ENCODE data around the gene HIC1.

Gene HIC1

GRCh38 chr17:2068031-2068518 lies 13.2 kb downstream of the HIC1 start:
- no CpG with 5 or more reads among the region's 6 CpGs for WGBS (ENCODE audit: insufficient coverage, insufficient read length)
- no peak overlapping the region for H3K4me3 ChIP-seq (ENCODE audit: low read length)
- no peaks in the 10 kb centered on the region for H3K9me3 ChIP-seq (ENCODE audit: control insufficient read depth, insufficient read depth, low read length)
- no peak for DNase-seq (ENCODE audit: low read depth, low spot score)
- no peaks in the 10 kb centered on the region for H3K27me3 ChIP-seq (ENCODE audit: control insufficient read depth, insufficient read depth, low read length)
- H3K4me1 ChIP-seq (ENCODE audit: control insufficient read depth, insufficient read depth, low read length): peaks cover 1% of the 10 kb centered on the region
- H3K36me3 ChIP-seq (ENCODE audit: control insufficient read depth, insufficient read depth, low read length): peaks cover 4% of the 10 kb centered on the region; the same call in 1 of the 2 replicates
- no peak overlapping the region for H3K27ac ChIP-seq (ENCODE audit: low read length)

DNA sequence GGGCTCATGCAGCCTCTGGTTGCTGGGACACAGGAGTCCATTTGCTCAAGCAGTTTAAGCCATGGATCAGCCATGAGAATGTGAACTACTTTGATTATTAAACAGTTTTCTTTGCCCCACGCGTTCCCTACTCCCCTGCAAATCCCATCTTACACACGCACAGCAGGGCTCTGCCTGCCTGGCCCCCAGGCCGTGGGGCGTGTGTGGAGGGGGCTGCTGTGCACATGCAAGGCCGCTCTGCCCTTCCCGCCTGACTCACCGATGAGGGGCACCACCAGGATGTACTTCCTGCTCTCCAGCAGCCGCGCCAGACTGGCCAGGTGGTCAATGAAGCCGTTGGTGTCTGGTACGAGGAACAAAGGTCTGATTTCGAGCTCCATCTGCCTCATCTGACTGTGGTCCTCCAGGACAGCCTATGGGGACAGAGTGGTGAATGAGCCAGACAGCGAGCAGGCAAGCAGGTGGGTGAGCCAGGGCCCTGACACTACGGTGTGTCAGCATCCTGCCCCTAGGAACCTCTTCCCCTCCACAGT lies 13.7 kb downstream of the HIC1 start:
- peaks cover 1% of the 10 kb centered on the region for H3K4me1 ChIP-seq (ENCODE audit: control insufficient read depth, insufficient read depth, low read length)
- H3K36me3 ChIP-seq (ENCODE audit: control insufficient read depth, insufficient read depth, low read length): peaks cover 4% of the 10 kb centered on the region; the same call in 1 of the 2 replicates
- H3K9me3 ChIP-seq (ENCODE audit: control insufficient read depth, insufficient read depth, low read length): no peaks in the 10 kb centered on the region
- DNase-seq (ENCODE audit: low read depth, low spot score): no peak
- H3K27me3 ChIP-seq (ENCODE audit: control insufficient read depth, insufficient read depth, low read length): no peaks in the 10 kb centered on the region
- no peak overlapping the region for H3K4me3 ChIP-seq (ENCODE audit: low read length)
- no CpG with 5 or more reads among the region's 15 CpGs for WGBS (ENCODE audit: insufficient coverage, insufficient read length)
- H3K27ac ChIP-seq (ENCODE audit: low read length): no peak overlapping the region

GRCh38 chr17:2070241-2071023 lies 15.5 kb downstream of the HIC1 start:
- Histone ChIP-seq H3K9me3 (ENCODE audit: control insufficient read depth, insufficient read depth, low read length) (no peaks in the 10 kb centered on the region), H3K27me3 (ENCODE audit: control insufficient read depth, insufficient read depth, low read length) (no peaks in the 10 kb centered on the region), H3K4me1 (ENCODE audit: control insufficient read depth, insufficient read depth, low read length) (peaks cover 1% of the 10 kb centered on the region), H3K4me3 (ENCODE audit: low read length) (no peak overlapping the region), H3K27ac (ENCODE audit: low read length) (no peak overlapping the region), H3K36me3 (ENCODE audit: control insufficient read depth, insufficient read depth, low read length) (peaks cover 4% of the 10 kb centered on the region; the same call in 1 of the 2 replicates)
- no peak for DNase-seq (ENCODE audit: low read depth, low spot score)
- WGBS (ENCODE audit: insufficient coverage, insufficient read length): no CpG with 5 or more reads among the region's 13 CpGs

DNA sequence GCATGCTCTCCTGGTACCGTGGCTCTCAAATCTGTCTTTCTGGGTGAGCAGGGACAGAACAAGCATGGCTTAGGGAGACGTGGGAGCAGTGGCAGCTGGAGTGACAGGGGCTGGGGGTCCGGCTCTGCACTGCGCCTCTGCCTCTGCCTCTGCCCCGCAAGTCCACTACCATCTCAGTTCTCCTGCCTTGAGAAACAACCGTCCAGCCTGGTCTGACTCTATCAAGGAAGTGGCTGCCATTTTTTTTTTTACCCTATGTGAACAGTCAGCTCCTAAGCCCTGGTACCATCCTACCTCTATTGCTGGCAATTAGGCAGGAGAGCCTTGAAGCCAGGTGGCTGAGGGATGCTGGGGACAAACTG lies 16.1 kb downstream of the HIC1 start:
- no peak overlapping the region for H3K27ac ChIP-seq (ENCODE audit: low read length)
- H3K4me3 ChIP-seq (ENCODE audit: low read length): no peak overlapping the region
- H3K4me1 ChIP-seq (ENCODE audit: control insufficient read depth, insufficient read depth, low read length): peaks cover 3% of the 10 kb centered on the region
- WGBS (ENCODE audit: insufficient coverage, insufficient read length): no CpG with 5 or more reads among the region's 6 CpGs
- no peaks in the 10 kb centered on the region for H3K9me3 ChIP-seq (ENCODE audit: control insufficient read depth, insufficient read depth, low read length)
- H3K36me3 ChIP-seq (ENCODE audit: control insufficient read depth, insufficient read depth, low read length): peaks cover 4% of the 10 kb centered on the region; the same call in 1 of the 2 replicates
- DNase-seq (ENCODE audit: low read depth, low spot score): no peak
- no peaks in the 10 kb centered on the region for H3K27me3 ChIP-seq (ENCODE audit: control insufficient read depth, insufficient read depth, low read length)

DNA sequence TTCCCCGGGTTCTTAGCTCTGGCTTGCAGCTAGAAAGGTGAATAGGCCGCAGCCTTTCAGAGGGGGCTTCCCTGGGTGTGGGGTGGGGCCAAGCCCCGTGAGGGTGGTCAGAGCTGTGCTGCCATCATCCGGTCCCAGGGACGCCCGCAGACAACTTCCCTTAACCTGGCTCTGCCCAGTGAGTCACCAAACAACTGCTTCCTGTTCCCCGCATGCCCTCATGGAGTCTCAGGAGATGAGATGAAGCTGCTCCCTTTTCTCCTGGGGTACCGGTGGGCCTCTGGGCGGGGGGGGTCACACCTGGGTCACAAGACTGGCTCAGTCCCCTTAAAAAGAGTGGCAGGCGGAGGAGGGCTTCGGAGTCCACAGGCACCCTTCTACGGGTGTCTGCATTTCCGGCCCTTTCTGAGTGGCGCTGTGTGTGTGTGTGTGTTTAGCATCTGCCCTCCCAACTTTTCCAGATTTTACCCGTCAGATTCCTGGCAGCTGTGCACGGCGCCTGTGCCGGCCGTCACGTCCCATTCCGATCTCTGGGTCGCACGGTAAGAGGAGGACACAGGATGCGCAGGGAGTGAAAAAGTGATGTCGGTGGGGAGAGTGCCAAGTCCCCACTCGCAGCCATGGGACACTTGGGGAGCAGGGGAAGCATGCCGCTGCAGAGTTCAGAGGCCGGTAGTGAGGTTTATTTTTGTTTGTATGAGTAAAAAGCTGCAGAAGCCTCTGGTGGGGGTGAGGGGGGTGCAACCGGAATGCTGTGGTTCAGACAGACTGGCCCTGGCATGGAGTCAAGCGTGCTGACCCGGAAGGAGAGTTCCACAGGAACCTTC lies 16.8 kb downstream of the HIC1 start:
- no peak for DNase-seq (ENCODE audit: low read depth, low spot score)
- H3K27ac ChIP-seq (ENCODE audit: low read length): no peak overlapping the region
- H3K9me3 ChIP-seq (ENCODE audit: control insufficient read depth, insufficient read depth, low read length): no peaks in the 10 kb centered on the region
- peaks cover 3% of the 10 kb centered on the region for H3K4me1 ChIP-seq (ENCODE audit: control insufficient read depth, insufficient read depth, low read length)
- H3K36me3 ChIP-seq (ENCODE audit: control insufficient read depth, insufficient read depth, low read length): peaks cover 4% of the 10 kb centered on the region; the same call in 1 of the 2 replicates
- no CpG with 5 or more reads among the region's 31 CpGs for WGBS (ENCODE audit: insufficient coverage, insufficient read length)
- no peak overlapping the region for H3K4me3 ChIP-seq (ENCODE audit: low read length)
- no peaks in the 10 kb centered on the region for H3K27me3 ChIP-seq (ENCODE audit: control insufficient read depth, insufficient read depth, low read length)

GRCh38 chr17:2074919-2075318 lies 20.0 kb downstream of the HIC1 start:
- no peaks in the 10 kb centered on the region for H3K9me3 ChIP-seq (ENCODE audit: control insufficient read depth, insufficient read depth, low read length)
- H3K27me3 ChIP-seq (ENCODE audit: control insufficient read depth, insufficient read depth, low read length): no peaks in the 10 kb centered on the region
- H3K4me3 ChIP-seq (ENCODE audit: low read length): no peak overlapping the region
- H3K4me1 ChIP-seq (ENCODE audit: control insufficient read depth, insufficient read depth, low read length): peaks cover 3% of the 10 kb centered on the region
- no peak for DNase-seq (ENCODE audit: low read depth, low spot score)
- WGBS (ENCODE audit: insufficient coverage, insufficient read length): no CpG with 5 or more reads among the region's 10 CpGs
- H3K36me3 ChIP-seq (ENCODE audit: control insufficient read depth, insufficient read depth, low read length): no peaks in the 10 kb centered on the region; the same call in none of the 2 replicates
- no peak overlapping the region for H3K27ac ChIP-seq (ENCODE audit: low read length)

DNA sequence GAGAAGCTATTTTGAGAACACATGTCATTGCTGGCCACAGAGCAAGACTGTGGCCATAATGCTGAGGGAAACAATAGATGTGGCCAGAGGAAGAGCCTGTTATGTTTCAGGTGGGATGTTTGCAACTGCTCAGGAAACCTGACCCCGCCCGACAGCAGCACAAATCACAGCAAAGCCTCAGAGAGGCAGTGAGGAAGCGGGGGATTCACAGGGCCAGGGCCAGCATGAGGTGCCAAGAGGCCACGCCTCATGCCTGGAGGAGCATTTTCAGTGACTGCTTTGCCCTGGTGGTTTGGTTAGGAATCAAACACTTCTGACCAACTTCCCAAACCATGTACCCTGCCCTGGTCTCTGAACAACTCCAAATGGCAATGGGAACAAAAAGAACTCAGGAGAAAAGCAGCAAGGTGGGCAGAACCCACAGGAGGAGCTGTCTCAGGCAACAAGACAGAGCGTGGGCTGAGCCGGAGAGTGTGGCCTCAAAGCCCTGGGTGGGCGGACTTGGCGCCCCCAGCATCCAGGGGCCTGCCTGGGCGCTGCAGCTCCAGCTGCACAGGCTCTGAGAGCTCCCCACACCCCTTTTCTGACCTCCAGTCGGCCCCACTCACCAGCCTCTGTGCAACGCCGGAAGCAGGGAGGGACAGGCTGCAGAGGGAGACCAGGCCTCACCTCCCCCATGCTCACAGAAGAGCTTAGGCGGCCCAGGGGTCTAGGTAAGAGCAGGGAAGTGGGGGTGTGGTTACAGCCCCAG lies 20.6 kb downstream of the HIC1 start:
- WGBS (ENCODE audit: insufficient coverage, insufficient read length): no CpG with 5 or more reads among the region's 13 CpGs
- Histone ChIP-seq H3K27ac (ENCODE audit: low read length) (no peak overlapping the region), H3K36me3 (ENCODE audit: control insufficient read depth, insufficient read depth, low read length) (no peaks in the 10 kb centered on the region; the same call in none of the 2 replicates), H3K27me3 (ENCODE audit: control insufficient read depth, insufficient read depth, low read length) (no peaks in the 10 kb centered on the region), H3K9me3 (ENCODE audit: control insufficient read depth, insufficient read depth, low read length) (no peaks in the 10 kb centered on the region), H3K4me1 (ENCODE audit: control insufficient read depth, insufficient read depth, low read length) (peaks cover 2% of the 10 kb centered on the region; the same call in 1 of the 2 replicates), H3K4me3 (ENCODE audit: low read length) (no peak overlapping the region)
- no peak for DNase-seq (ENCODE audit: low read depth, low spot score)

- Histone ChIP-seq H3K9me3 (ENCODE audit: control insufficient read depth, insufficient read depth, low read length) (no peaks in the 10 kb centered on the region), H3K27ac (ENCODE audit: low read length) (no peak overlapping the region)
- WGBS (ENCODE audit: insufficient coverage, insufficient read length): no CpG with 5 or more reads among the region's 17 CpGs
These were observed 21.4 kb downstream of the HIC1 start for GRCh38 chr17:2076087-2076984.

DNA sequence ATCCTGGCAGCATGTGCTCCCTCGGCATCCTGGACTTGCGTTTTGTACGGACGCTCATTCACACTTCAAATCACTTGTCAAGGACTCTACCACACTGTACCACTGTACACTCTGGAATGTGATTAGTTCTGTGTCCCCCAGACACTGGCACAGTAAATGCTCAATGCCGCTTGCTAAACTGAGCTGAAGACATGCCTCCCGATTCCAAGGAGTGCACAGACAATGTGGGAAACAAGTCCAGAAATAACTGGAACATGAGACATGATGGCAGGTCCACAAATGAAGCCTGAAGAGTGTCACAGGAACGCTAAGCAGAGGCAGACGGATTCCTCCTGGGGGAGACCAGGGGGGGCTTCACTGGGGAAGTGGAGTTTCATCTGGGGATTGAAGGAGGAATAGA lies 22.1 kb downstream of the HIC1 start:
- Histone ChIP-seq H3K4me1 (ENCODE audit: control insufficient read depth, insufficient read depth, low read length) (peaks cover 2% of the 10 kb centered on the region; the same call in 1 of the 2 replicates), H3K9me3 (ENCODE audit: control insufficient read depth, insufficient read depth, low read length) (no peaks in the 10 kb centered on the region), H3K27me3 (ENCODE audit: control insufficient read depth, insufficient read depth, low read length) (no peaks in the 10 kb centered on the region), H3K36me3 (ENCODE audit: control insufficient read depth, insufficient read depth, low read length) (peaks cover 4% of the 10 kb centered on the region), H3K4me3 (ENCODE audit: low read length) (no peak overlapping the region), H3K27ac (ENCODE audit: low read length) (no peak overlapping the region)
- WGBS (ENCODE audit: insufficient coverage, insufficient read length): no CpG with 5 or more reads among the region's 8 CpGs
- DNase-seq (ENCODE audit: low read depth, low spot score): no peak

More at GRCh38 chr17:2076087-2076984, 21.4 kb downstream of the HIC1 start:
- H3K4me1 ChIP-seq (ENCODE audit: control insufficient read depth, insufficient read depth, low read length): peaks cover 2% of the 10 kb centered on the region; the same call in 1 of the 2 replicates
- peaks cover 4% of the 10 kb centered on the region for H3K36me3 ChIP-seq (ENCODE audit: control insufficient read depth, insufficient read depth, low read length)
- DNase-seq (ENCODE audit: low read depth, low spot score): no peak
- H3K27me3 ChIP-seq (ENCODE audit: control insufficient read depth, insufficient read depth, low read length): no peaks in the 10 kb centered on the region
- no peak overlapping the region for H3K4me3 ChIP-seq (ENCODE audit: low read length)
